KMS-11 (cell line): ENCODE data around the gene OBSCN.

Experiments used
- H2AFZ ChIP-seq: fragments of 200-600 bp; sonication (generic); 2 replicates; pipeline ENCODE4 v1.6.1; 2016; ENCODE audit warnings: antibody characterized with exemption, mixed run types, low read depth
- H3K27ac ChIP-seq: fragments of 200-600 bp; sonication (generic); 2 replicates; pipeline ENCODE4 v1.6.1; 2016; ENCODE audit warnings: mild to moderate bottlenecking, mixed run types
- H3K27me3 ChIP-seq: fragments of 200-600 bp; sonication (generic); 2 replicates; pipeline ENCODE4 v1.6.1; 2017; ENCODE audit warnings: mild to moderate bottlenecking, low read depth, mixed run types, moderate library complexity; ENCODE audit not compliant: insufficient read depth
- H3K36me3 ChIP-seq: fragments of 200-600 bp; sonication (generic); 2 replicates; pipeline ENCODE4 v1.6.1; 2017; ENCODE audit warnings: mild to moderate bottlenecking, mixed run types; ENCODE audit not compliant: insufficient read depth
- H3K4me1 ChIP-seq: fragments of 200-600 bp; sonication (generic); 2 replicates; pipeline ENCODE4 v1.6.1; 2016; ENCODE audit warnings: mild to moderate bottlenecking, low read depth, mixed run types; ENCODE audit not compliant: poor library complexity, severe bottlenecking
- H3K4me2 ChIP-seq: fragments of 200-600 bp; sonication (generic); 2 replicates; pipeline ENCODE4 v1.7.0; 2016; ENCODE audit warnings: mild to moderate bottlenecking, mixed run types
- H3K4me3 ChIP-seq: fragments of 200-600 bp; sonication (generic); IDR thresholded peaks from 2 replicates; pipeline ENCODE4 v1.6.1; 2017; ENCODE audit warnings: low read depth, low read length, mixed read lengths; ENCODE audit not compliant: insufficient read depth
- H3K79me2 ChIP-seq: fragments of 200-600 bp; sonication (generic); 2 replicates; pipeline ENCODE4 v1.6.1; 2016; ENCODE audit warnings: low read depth, mixed run types; ENCODE audit not compliant: insufficient read depth
- H3K9ac ChIP-seq: fragments of 200-600 bp; sonication (generic); 2 replicates; pipeline ENCODE4 v1.6.1; 2016; ENCODE audit warnings: mild to moderate bottlenecking, mixed run types
- H4K20me1 ChIP-seq: fragments of 200-600 bp; sonication (generic); 2 replicates; pipeline ENCODE4 v1.6.1; 2016; ENCODE audit warnings: mild to moderate bottlenecking, mixed run types; ENCODE audit not compliant: insufficient read depth
- TF ChIP-seq, protein P1 (sequence below): fragments of 200-600 bp; sonication (generic); conservative IDR thresholded peaks from 2 replicates; pipeline ENCODE4 v1.6.1; 2017; ENCODE audit warnings: low read depth, mild to moderate bottlenecking, antibody characterized with exemption, low read length, moderate library complexity, mixed read lengths

Gene OBSCN

DNA sequence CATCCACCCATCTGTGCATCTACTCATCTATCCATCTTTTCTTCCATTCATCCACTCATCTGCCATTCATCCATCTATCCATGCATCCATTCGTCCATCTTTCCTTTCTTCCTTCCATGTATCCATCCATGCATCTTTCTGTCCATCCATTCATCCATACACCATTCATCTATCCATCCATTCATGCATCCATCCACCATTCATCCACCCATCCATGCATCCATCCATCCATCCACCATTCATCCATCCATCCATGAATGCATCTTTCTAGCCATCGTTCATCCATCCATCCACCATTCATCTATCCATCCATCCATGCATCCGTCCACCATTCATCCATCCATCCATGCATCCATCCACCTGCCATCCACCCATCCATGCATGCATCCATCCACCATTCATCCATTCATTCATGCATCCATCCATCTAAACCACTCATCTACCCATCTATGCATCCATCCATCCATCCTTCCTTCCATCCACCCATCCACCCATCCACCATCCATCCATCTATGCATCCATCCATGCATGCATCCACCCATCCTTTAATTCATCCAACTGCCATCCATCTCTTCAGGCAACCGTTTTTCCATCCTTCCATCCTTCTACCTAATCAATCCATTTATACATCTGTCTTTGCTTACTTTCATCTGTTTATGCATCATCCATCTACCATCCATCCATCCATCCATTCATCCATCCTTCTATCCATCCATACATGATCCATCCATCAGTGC lies 111.7 kb downstream of the OBSCN start:
- Histone ChIP-seq H3K27me3 (no peaks in the 10 kb centered on the region), H3K4me2 (no peak overlapping the region), H4K20me1 (no peaks in the 10 kb centered on the region), H2AFZ (no peak overlapping the region), H3K9ac (no peak overlapping the region), H3K27ac (no peak overlapping the region), H3K4me3 (no peak overlapping the region), H3K79me2 (no peaks in the 10 kb centered on the region), H3K36me3 (no peaks in the 10 kb centered on the region), H3K4me1 (no peaks in the 10 kb centered on the region)
- TF ChIP-seq, protein P1, sequence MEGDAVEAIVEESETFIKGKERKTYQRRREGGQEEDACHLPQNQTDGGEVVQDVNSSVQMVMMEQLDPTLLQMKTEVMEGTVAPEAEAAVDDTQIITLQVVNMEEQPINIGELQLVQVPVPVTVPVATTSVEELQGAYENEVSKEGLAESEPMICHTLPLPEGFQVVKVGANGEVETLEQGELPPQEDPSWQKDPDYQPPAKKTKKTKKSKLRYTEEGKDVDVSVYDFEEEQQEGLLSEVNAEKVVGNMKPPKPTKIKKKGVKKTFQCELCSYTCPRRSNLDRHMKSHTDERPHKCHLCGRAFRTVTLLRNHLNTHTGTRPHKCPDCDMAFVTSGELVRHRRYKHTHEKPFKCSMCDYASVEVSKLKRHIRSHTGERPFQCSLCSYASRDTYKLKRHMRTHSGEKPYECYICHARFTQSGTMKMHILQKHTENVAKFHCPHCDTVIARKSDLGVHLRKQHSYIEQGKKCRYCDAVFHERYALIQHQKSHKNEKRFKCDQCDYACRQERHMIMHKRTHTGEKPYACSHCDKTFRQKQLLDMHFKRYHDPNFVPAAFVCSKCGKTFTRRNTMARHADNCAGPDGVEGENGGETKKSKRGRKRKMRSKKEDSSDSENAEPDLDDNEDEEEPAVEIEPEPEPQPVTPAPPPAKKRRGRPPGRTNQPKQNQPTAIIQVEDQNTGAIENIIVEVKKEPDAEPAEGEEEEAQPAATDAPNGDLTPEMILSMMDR, result no peak

DNA sequence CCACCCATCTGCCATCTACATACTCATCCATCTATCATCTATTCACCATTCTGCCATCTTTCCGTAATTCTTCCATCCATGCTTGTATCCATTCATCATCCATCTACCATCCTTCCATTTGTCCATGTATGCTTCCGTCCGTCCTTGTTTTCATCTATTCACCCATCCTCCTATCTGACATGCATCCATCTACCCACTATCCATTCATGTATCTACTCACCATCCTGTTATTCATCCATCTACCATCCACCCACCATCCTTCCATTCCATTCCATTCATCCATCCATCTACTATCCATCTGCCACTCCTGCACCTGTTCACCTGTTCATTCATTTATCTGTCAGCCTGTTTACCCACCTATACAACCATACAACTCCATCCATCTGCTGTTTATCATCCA lies 112.5 kb downstream of the OBSCN start:
- Histone ChIP-seq H3K27ac (no peak overlapping the region), H3K9ac (no peak overlapping the region), H3K36me3 (no peaks in the 10 kb centered on the region), H3K4me2 (no peak overlapping the region), H3K79me2 (no peaks in the 10 kb centered on the region), H3K4me1 (no peaks in the 10 kb centered on the region), H3K27me3 (no peaks in the 10 kb centered on the region), H2AFZ (no peak overlapping the region), H4K20me1 (no peaks in the 10 kb centered on the region), H3K4me3 (no peak overlapping the region)
- TF ChIP-seq, protein P1, result no peak

DNA sequence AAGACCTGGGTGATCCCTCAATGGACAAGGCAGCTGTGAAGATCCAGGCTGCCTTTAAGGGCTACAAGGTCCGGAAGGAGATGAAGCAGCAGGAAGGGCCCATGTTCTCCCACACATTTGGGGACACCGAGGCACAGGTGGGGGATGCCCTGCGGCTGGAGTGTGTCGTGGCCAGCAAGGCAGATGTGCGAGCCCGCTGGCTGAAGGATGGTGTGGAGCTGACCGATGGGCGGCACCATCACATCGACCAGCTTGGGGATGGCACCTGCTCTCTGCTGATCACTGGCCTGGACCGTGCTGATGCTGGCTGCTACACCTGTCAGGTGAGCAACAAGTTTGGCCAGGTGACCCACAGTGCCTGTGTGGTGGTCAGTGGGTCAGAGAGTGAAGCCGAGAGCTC lies 113.6 kb downstream of the OBSCN start:
- Histone ChIP-seq H3K27me3 (no peaks in the 10 kb centered on the region), H3K4me3 (no peak overlapping the region), H3K79me2 (no peaks in the 10 kb centered on the region), H3K9ac (no peak overlapping the region), H3K4me1 (no peaks in the 10 kb centered on the region), H3K36me3 (no peaks in the 10 kb centered on the region), H3K27ac (no peak overlapping the region), H3K4me2 (no peak overlapping the region), H2AFZ (no peak overlapping the region), H4K20me1 (no peaks in the 10 kb centered on the region)
- TF ChIP-seq, protein P1, result no peak

DNA sequence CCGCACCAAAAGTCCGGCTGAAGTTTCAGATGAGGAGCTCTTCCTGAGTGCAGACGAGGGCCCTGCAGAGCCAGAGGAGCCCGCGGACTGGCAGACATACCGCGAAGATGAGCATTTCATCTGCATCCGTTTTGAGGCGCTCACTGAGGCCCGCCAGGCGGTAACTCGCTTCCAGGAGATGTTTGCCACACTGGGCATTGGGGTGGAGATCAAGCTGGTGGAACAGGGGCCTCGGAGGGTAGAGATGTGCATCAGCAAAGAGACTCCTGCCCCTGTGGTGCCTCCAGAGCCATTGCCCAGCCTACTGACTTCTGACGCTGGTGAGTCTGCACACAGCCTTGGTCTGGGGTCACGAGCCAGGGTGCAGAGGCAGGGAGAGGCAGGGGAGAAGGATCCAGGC lies 114.1 kb downstream of the OBSCN start:
- no peak overlapping the region for H3K27ac ChIP-seq
- no peaks in the 10 kb centered on the region for H3K27me3 ChIP-seq
- no peak overlapping the region for H3K9ac ChIP-seq
- H4K20me1 ChIP-seq, result no peaks in the 10 kb centered on the region
- TF ChIP-seq, protein P1, result no peak
- no peak overlapping the region for H2AFZ ChIP-seq
- no peak overlapping the region for H3K4me3 ChIP-seq
- H3K36me3 ChIP-seq, result no peaks in the 10 kb centered on the region
- H3K4me1 ChIP-seq, result no peaks in the 10 kb centered on the region
- no peaks in the 10 kb centered on the region for H3K79me2 ChIP-seq
- no peak overlapping the region for H3K4me2 ChIP-seq
